Endothelial cell of umbilical vein (primary cell): ENCODE data around the gene FBXW10B. TPM values are rescaled to one million over a fixed set of nuclear protein-coding genes. Genes with fewer than 3 reads are reported as not detected.
A peak's percentile ranks its signal among the peaks of the same experiment; 100 is the strongest.

Experiments
- BruUV-seq: library from RNA; stranded (reverse); fragments of 400-500 nt; replicated peaks from 2 replicates; lab custom pipeline; 2021; lab: Mats Ljungman, UMichigan
- CTCF ChIA-PET: fragments of 300-600, 350-600 bp; sonication (Branson Sonifier 250); formaldehyde crosslinking; loops from one replicate; lab custom pipeline; 2021; ENCODE audit warnings: antibody characterized with exemption, inconsistent platforms; lab: Charles Lee
- POLR2A ChIA-PET: fragments of 300-600, 350-600 bp; sonication (Branson Sonifier 250); formaldehyde crosslinking; loops from one replicate; lab custom pipeline; 2021; ENCODE audit warnings: antibody characterized with exemption, inconsistent platforms; lab: Charles Lee
- DNase-seq: peaks from one replicate; pipeline ENCODE4 v3.0.0-alpha.2; 2011; ENCODE audit warnings: low read depth, low spot score
- FAIRE-seq: peaks from 2 replicates; lab custom pipeline; 2011; peaks lifted over from hg19 to GRCh38; lab: Jason Lieb, UNC
- H2AFZ ChIP-seq: 2 replicates; pipeline ENCODE4 v1.6.0; 2012; ENCODE audit warnings: low read depth, low read length, control low read depth, inconsistent platforms
- H3K27ac ChIP-seq: 2 replicates; pipeline ENCODE4 v1.5.1; 2011; ENCODE audit warnings: low read depth, mild to moderate bottlenecking, control low read depth, low read length, moderate library complexity; ENCODE audit not compliant: insufficient read depth
- H3K27me3 ChIP-seq, 2 experiments: 2 replicates each; pipeline versions ENCODE4 v1.6.0 to v1.6.1; 2011; ENCODE audit warnings: low read length in 2 of 2, mixed read lengths in 1 of 2; ENCODE audit not compliant: control insufficient read depth in 2 of 2, insufficient read depth in 2 of 2
- H3K36me3 ChIP-seq, 2 experiments: 2 replicates in 1 of 2; 3 replicates in 1 of 2; pipeline ENCODE4 v1.5.1; 2011; ENCODE audit warnings: low read length in 2 of 2, mild to moderate bottlenecking in 1 of 2, moderate library complexity in 1 of 2; ENCODE audit not compliant: control insufficient read depth in 2 of 2, insufficient read depth in 2 of 2; ENCODE audit errors: extremely low read depth in 1 of 2
- H3K4me1 ChIP-seq: 3 replicates; pipeline ENCODE4 v1.5.1; 2011; ENCODE audit warnings: mild to moderate bottlenecking, low read length; ENCODE audit not compliant: control insufficient read depth, insufficient read depth; ENCODE audit errors: extremely low read depth
- H3K4me2 ChIP-seq: 2 replicates; pipeline ENCODE4 v1.6.1; 2011; ENCODE audit warnings: low read length, control low read depth, mixed read lengths; ENCODE audit not compliant: insufficient read depth
- H3K4me3 ChIP-seq, 3 experiments: fragments of 200-600 bp in 1 of 3; sonication (generic), shearing (Covaris generic) in 1 of 3; replicated peaks in 1 of 3; 2 replicates each; pipeline ENCODE4 v1.5.1; 2011 to 2016; ENCODE audit warnings: control low read depth in 3 of 3, low read length in 3 of 3, mild to moderate bottlenecking in 2 of 3, inconsistent platforms in 1 of 3, low read depth in 1 of 3, moderate library complexity in 1 of 3; ENCODE audit not compliant: insufficient read depth in 1 of 3
- H3K79me2 ChIP-seq: 2 replicates; pipeline ENCODE4 v1.6.0; 2012; ENCODE audit warnings: low read length, inconsistent platforms; ENCODE audit not compliant: control insufficient read depth, insufficient read depth
- H3K9ac ChIP-seq: replicated peaks from 2 replicates; pipeline ENCODE3; 2011; ENCODE audit warnings: low read length, control low read depth; ENCODE audit not compliant: insufficient read depth; ENCODE audit errors: extremely low read depth
- H3K9me1 ChIP-seq: replicated peaks from 3 replicates; pipeline ENCODE4 v1.6.0; 2011; ENCODE audit warnings: mild to moderate bottlenecking, low read length; ENCODE audit not compliant: control insufficient read depth, insufficient read depth; ENCODE audit errors: extremely low read depth
- H3K9me3 ChIP-seq: replicated peaks from 2 replicates; pipeline ENCODE4 v1.5.1; 2012; ENCODE audit warnings: low read length, inconsistent platforms; ENCODE audit not compliant: control insufficient read depth, insufficient read depth
- H4K20me1 ChIP-seq: replicated peaks from 2 replicates; pipeline ENCODE3; 2011; ENCODE audit warnings: mild to moderate bottlenecking, low read length; ENCODE audit not compliant: control insufficient read depth, insufficient read depth; ENCODE audit errors: extremely low read depth
- FOS ChIP-seq: IDR thresholded peaks from 2 replicates; pipeline ENCODE4 v1.6.1; 2011; ENCODE audit warnings: mild to moderate bottlenecking, low read length, moderate library complexity, borderline replicate concordance; ENCODE audit not compliant: insufficient read depth
- GATA2 ChIP-seq: IDR thresholded peaks from 2 replicates; pipeline ENCODE4 v1.7.0; 2011; ENCODE audit warnings: low read depth, mild to moderate bottlenecking, moderate library complexity, mixed read lengths, low read length; ENCODE audit not compliant: insufficient read length, insufficient read depth
- JUN ChIP-seq: IDR thresholded peaks from 2 replicates; pipeline ENCODE4 v1.6.1; 2011; ENCODE audit warnings: borderline replicate concordance, low read depth; ENCODE audit not compliant: insufficient read length, insufficient read depth
- MYC ChIP-seq: IDR thresholded peaks from one replicate; pipeline ENCODE4 v1.6.1; 2011; ENCODE audit warnings: mild to moderate bottlenecking, low read depth, low read length
- POLR2A ChIP-seq: IDR thresholded peaks from 2 replicates; pipeline ENCODE4 v1.6.1; 2012; ENCODE audit warnings: low read depth, mild to moderate bottlenecking, control low read depth, low read length
- dilution Hi-C: fragments of 300-500 bp; cut with MboI; formaldehyde crosslinking; loops from one replicate; pipeline ENCODE4 v1.15.0; 2019; ENCODE audit warnings: low sequenced_read_pairs; ENCODE audit not compliant: extremely low pct_ligation_motif_present
- intact Hi-C: fragments of 100-400 bp; cut with micrococcal nuclease; formaldehyde crosslinking; loops from one replicate; pipeline ENCODE4 v1.10.0; 2022
- polyA plus RNA-seq, 4 experiments: library from polyadenylated mRNA; depleted of rRNA in 3 of 4; stranded (reverse) in 3 of 4; unstranded in 1 of 4; fragments of >200 nt; gene quantifications; 2 replicates each; pipeline versions ENCODE4 v1.2.1 to v1.2.3, GENCODE V29; 2011 to 2012; ENCODE audit warnings: missing spikeins in 1 of 4
- total RNA-seq: library from RNA; stranded (reverse); gene quantifications from 2 replicates; pipeline ENCODE4 v1.2.3, GENCODE V29; 2021
- TF ChIP-seq, protein P1 (sequence below), 2 donors: IDR thresholded peaks; 1 replicate in 1 of 2; 2 replicates in 1 of 2; pipeline ENCODE4 v1.5.1; 2011; ENCODE audit warnings: low read length in 2 of 2, mild to moderate bottlenecking in 2 of 2, moderate library complexity in 2 of 2, control low read depth in 1 of 2, inconsistent platforms in 1 of 2, low read depth in 1 of 2; ENCODE audit not compliant: insufficient read depth in 1 of 2; ENCODE audit errors: extremely low read depth in 1 of 2

Gene FBXW10B
- total and polyA plus RNA-seq, 2 donors (not counting 3 experiments of a cell fraction or from before 2014, with no cell fraction given), result 1.3 to 2.5 TPM

DNA sequence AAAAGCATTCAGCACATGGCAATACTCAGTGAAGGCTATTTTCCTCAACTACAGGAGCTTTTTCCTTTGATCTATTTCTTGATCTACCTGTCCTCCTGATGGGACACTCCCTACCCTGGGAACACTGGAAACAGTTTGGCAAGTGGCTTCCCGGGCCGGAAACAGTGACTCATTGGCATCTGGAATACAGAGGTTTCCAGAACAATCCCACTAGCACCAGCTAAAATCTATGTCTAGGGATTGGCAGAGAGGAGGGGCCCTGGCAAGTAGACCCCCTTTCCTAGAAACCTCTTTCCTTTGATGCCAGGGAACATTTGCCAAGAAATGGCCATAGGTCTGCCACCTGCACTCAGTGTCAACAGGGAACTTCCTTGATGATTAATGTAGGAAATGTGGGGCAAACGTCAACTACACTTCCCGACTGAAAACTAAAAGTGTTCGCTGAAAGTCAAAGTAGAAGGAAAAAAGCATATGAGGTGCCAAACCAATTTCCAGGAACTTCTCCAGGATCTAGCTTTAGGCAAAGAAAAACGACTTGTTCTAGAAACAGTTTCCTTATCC, 30.4 kb upstream of the FBXW10B start:
- Histone ChIP-seq H3K9me1 (no peaks in the 10 kb centered on the region), H3K79me2 (peaks cover 9% of the 10 kb centered on the region), H3K4me3 (peak overlapping the region; percentile 8 to 59 (median 57)), H3K4me2 (peak overlapping the region; percentile 51), H3K4me1 (peaks cover 25% of the 10 kb centered on the region), H4K20me1 (no peaks in the 10 kb centered on the region), H3K27ac (peak overlapping the region; percentile 50), H3K36me3 (no peaks in the 10 kb centered on the region), H3K27me3 (no peaks in the 10 kb centered on the region), H2AFZ (no peak overlapping the region), H3K9me3 (no peaks in the 10 kb centered on the region), H3K9ac (peak overlapping the region; percentile 2)
- intact Hi-C loops (loop anchor here (2.0 kb wide), 1 partner anchor 389 kb away; no protein-coding TSS in a partner anchor), dilution Hi-C loops (no loop called here)
- FAIRE-seq (peak; percentile 84), DNase-seq (peak; percentile 79)
- TF ChIP-seq POLR2A (no peak), GATA2 (peak; percentile 56), JUN (peak; percentile 55), FOS (peak; percentile 71), MYC (no peak)
- TF ChIP-seq, protein P1, sequence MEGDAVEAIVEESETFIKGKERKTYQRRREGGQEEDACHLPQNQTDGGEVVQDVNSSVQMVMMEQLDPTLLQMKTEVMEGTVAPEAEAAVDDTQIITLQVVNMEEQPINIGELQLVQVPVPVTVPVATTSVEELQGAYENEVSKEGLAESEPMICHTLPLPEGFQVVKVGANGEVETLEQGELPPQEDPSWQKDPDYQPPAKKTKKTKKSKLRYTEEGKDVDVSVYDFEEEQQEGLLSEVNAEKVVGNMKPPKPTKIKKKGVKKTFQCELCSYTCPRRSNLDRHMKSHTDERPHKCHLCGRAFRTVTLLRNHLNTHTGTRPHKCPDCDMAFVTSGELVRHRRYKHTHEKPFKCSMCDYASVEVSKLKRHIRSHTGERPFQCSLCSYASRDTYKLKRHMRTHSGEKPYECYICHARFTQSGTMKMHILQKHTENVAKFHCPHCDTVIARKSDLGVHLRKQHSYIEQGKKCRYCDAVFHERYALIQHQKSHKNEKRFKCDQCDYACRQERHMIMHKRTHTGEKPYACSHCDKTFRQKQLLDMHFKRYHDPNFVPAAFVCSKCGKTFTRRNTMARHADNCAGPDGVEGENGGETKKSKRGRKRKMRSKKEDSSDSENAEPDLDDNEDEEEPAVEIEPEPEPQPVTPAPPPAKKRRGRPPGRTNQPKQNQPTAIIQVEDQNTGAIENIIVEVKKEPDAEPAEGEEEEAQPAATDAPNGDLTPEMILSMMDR (IDR thresholded peaks at IDR 0.05; ENCODE audit: extremely low read depth in 1 of 2, insufficient read depth in 1 of 2, low read depth in 1 of 2, low read length in 2 of 2), result no peak
- BruUV-seq, result no TSS peak
- CTCF ChIA-PET, result no interaction called here
- POLR2A ChIA-PET, result interaction anchor here (0.6 kb wide), 1 partner anchor 39 kb away, joined by 3 read pairs; no protein-coding TSS in a partner anchor
